Measurements from ENCODE around the gene BAHCC1. TPM values are rescaled to one million over a fixed set of nuclear protein-coding genes. Genes with fewer than 3 reads are reported as not detected.

BAHCC1 gene
- total RNA-seq, 1 experiment from 2014 or later: 29.8 TPM

DNA sequence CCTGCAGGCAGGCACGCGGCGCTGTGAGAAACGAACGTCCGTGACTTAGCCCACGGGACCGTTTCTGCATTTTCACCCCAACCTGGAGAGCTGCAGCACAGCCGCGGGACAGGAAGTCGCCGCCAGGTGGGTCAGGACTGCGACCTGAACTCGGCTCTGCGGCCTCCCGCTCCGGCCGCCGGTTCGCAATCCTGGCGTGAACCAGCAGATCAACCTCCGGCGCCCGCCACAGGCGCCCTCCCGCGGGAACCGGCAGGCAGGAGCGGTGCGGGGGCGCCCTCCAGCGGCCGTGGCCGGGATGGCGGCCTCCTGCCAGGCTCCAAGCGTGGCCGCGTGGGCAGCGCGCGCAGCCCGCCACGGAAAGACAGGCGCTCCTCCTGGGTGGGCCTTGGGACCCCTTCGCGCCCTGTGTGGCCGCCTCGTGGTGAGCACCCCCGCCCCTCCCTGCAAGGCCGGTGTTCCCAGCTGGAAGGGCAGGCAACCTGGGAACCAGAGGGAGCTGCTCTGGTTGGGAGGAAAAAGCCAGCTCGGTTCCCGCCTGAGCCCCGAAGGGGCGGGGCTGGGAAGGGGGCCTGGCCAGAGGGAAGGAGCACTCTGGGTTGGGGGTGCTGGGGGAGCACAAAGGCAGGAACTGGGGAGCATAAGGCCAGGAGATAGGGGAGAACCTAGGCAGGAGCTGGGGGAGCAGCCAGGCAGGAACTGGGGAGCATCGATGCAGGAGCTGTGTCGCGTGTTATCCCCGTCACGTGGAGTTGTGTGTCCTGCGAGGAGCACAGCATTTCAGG is 89.1 kb downstream of the BAHCC1 start (continued):
- 0 out of 2 replicates have a peak, but pooled peaks have one; percentile 56 for TF ChIP-seq FOXP4 (CRISPR knock-in tag; IDR thresholded peaks at IDR 0.05)
- TF ChIP-seq PRRX2 (CRISPR knock-in tag; IDR thresholded peaks at IDR 0.05): no peak
- no peak for TF ChIP-seq PREB (CRISPR knock-in tag; IDR thresholded peaks at IDR 0.05; ENCODE audit: borderline replicate concordance)
- 0 out of 2 replicates have a peak, but pooled peaks have one; percentile 24 for TF ChIP-seq FOXK1 (CRISPR knock-in tag; IDR thresholded peaks at IDR 0.05)
- TF ChIP-seq KAT7 (CRISPR knock-in tag; IDR thresholded peaks at IDR 0.05; ENCODE audit: borderline replicate concordance): peak; percentile 82; the same call in 1 of the 2 replicates
- TF ChIP-seq SMAD3 (CRISPR knock-in tag; IDR thresholded peaks at IDR 0.05; ENCODE audit: borderline replicate concordance): no peak
- TF ChIP-seq ZNF219 (CRISPR knock-in tag; IDR thresholded peaks at IDR 0.05; ENCODE audit: borderline replicate concordance): no peak
- TF ChIP-seq CDX4 (CRISPR knock-in tag; IDR thresholded peaks at IDR 0.05; ENCODE audit: borderline replicate concordance): no peak
- TF ChIP-seq OVOL2 (CRISPR knock-in tag; IDR thresholded peaks at IDR 0.05; ENCODE audit: borderline replicate concordance): no peak
- TF ChIP-seq, protein P1, sequence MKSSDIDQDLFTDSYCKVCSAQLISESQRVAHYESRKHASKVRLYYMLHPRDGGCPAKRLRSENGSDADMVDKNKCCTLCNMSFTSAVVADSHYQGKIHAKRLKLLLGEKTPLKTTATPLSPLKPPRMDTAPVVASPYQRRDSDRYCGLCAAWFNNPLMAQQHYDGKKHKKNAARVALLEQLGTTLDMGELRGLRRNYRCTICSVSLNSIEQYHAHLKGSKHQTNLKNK (CRISPR knock-in tag; IDR thresholded peaks at IDR 0.05): no peak
- TF ChIP-seq ZBTB43 (CRISPR knock-in tag; IDR thresholded peaks at IDR 0.05): no peak
- TF ChIP-seq FOXP1 (CRISPR knock-in tag; IDR thresholded peaks at IDR 0.05; ENCODE audit: borderline replicate concordance): peak; percentile 81; the same call in 1 of the 2 replicates
- TF ChIP-seq, protein P2, sequence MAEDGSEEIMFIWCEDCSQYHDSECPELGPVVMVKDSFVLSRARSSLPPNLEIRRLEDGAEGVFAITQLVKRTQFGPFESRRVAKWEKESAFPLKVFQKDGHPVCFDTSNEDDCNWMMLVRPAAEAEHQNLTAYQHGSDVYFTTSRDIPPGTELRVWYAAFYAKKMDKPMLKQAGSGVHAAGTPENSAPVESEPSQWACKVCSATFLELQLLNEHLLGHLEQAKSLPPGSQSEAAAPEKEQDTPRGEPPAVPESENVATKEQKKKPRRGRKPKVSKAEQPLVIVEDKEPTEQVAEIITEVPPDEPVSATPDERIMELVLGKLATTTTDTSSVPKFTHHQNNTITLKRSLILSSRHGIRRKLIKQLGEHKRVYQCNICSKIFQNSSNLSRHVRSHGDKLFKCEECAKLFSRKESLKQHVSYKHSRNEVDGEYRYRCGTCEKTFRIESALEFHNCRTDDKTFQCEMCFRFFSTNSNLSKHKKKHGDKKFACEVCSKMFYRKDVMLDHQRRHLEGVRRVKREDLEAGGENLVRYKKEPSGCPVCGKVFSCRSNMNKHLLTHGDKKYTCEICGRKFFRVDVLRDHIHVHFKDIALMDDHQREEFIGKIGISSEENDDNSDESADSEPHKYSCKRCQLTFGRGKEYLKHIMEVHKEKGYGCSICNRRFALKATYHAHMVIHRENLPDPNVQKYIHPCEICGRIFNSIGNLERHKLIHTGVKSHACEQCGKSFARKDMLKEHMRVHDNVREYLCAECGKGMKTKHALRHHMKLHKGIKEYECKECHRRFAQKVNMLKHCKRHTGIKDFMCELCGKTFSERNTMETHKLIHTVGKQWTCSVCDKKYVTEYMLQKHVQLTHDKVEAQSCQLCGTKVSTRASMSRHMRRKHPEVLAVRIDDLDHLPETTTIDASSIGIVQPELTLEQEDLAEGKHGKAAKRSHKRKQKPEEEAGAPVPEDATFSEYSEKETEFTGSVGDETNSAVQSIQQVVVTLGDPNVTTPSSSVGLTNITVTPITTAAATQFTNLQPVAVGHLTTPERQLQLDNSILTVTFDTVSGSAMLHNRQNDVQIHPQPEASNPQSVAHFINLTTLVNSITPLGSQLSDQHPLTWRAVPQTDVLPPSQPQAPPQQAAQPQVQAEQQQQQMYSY (CRISPR knock-in tag; IDR thresholded peaks at IDR 0.05): no peak
- no peak for TF ChIP-seq NR1H2 (CRISPR knock-in tag; IDR thresholded peaks at IDR 0.05)
- no peak for TF ChIP-seq TEAD4 (CRISPR knock-in tag; IDR thresholded peaks at IDR 0.05)
- TF ChIP-seq CBFB (CRISPR knock-in tag; IDR thresholded peaks at IDR 0.05; ENCODE audit: low read depth): no peak
- TF ChIP-seq ZNF232 (CRISPR knock-in tag; IDR thresholded peaks at IDR 0.05): peak; percentile 78
